Astrocyte (in vitro differentiated cells and primary cell): ENCODE data around the gene HLA-DPB1.

ENCODE experiments used
- CTCF ChIP-seq: IDR thresholded peaks from 2 replicates; pipeline ENCODE4 v1.5.1; 2011; ENCODE audit warnings: low read depth, mild to moderate bottlenecking, inconsistent platforms, low read length, moderate library complexity; ENCODE audit not compliant: insufficient read depth
- EZH2 ChIP-seq: IDR thresholded peaks from 2 replicates; pipeline ENCODE4 v1.6.1; 2012; ENCODE audit warnings: mild to moderate bottlenecking, low read length, inconsistent platforms; ENCODE audit not compliant: insufficient read depth

GRCh38 chr6:33075568-33076405 lies at the start of gene HLA-DPB1:
- TF ChIP-seq CTCF, result no peak
- no peak for TF ChIP-seq EZH2
